MM.1S (cell line): ENCODE data around the gene IGF2.

Experiments used
- DNase-seq: peaks from one replicate; pipeline ENCODE4 v3.0.0-alpha.2; 2015
- H2AFZ ChIP-seq: fragments of 300-600 bp; sonication (generic); 2 replicates; pipeline ENCODE4 v1.6.0; 2016; ENCODE audit warnings: antibody characterized with exemption, low read length
- H3F3A ChIP-seq: fragments of 300-600 bp; sonication (generic); 2 replicates; pipeline ENCODE4 v1.6.1; 2016; ENCODE audit warnings: mild to moderate bottlenecking, antibody characterized with exemption, low read length, moderate library complexity, mixed read lengths; ENCODE audit not compliant: insufficient read depth
- H3K27ac ChIP-seq: fragments of 300-600 bp; sonication (generic); 2 replicates; pipeline ENCODE4 v1.5.1; 2016; ENCODE audit warnings: mild to moderate bottlenecking, low read length
- H3K27me3 ChIP-seq: fragments of 300-600 bp; sonication (generic); replicated peaks from 2 replicates; pipeline ENCODE4 v1.6.0; 2016; ENCODE audit warnings: low read length; ENCODE audit not compliant: insufficient read depth
- H3K36me3 ChIP-seq: fragments of 300-600 bp; sonication (generic); replicated peaks from 2 replicates; pipeline ENCODE4 v1.6.1; 2016; ENCODE audit warnings: mild to moderate bottlenecking, low read length, mixed read lengths; ENCODE audit not compliant: insufficient read depth
- H3K4me1 ChIP-seq: fragments of 300-600 bp; sonication (generic); 2 replicates; pipeline ENCODE4 v1.6.1; 2016; ENCODE audit warnings: low read length, mixed read lengths
- H3K4me2 ChIP-seq: fragments of 300-600 bp; sonication (generic); 2 replicates; pipeline ENCODE4 v1.6.0; 2016; ENCODE audit warnings: low read depth, low read length
- H3K4me3 ChIP-seq: fragments of 300-600 bp; sonication (generic); 2 replicates; pipeline ENCODE4 v1.5.1; 2016; ENCODE audit warnings: low read length, mixed read lengths
- H3K79me2 ChIP-seq: fragments of 300-600 bp; sonication (generic); 2 replicates; pipeline ENCODE4 v1.6.1; 2016; ENCODE audit warnings: mixed run types, low read length, mixed read lengths
- H3K9ac ChIP-seq: fragments of 300-600 bp; sonication (generic); 2 replicates; pipeline ENCODE4 v1.6.1; 2016; ENCODE audit warnings: low read length, mixed read lengths
- H3K9me2 ChIP-seq: fragments of 300-600 bp; sonication (generic); replicated peaks from 2 replicates; pipeline ENCODE4 v1.6.1; 2016; ENCODE audit warnings: mild to moderate bottlenecking, low read length, mixed read lengths; ENCODE audit not compliant: insufficient read depth
- H3K9me3 ChIP-seq: fragments of 300-600 bp; sonication (generic); replicated peaks from 2 replicates; pipeline ENCODE4 v1.6.1; 2016; ENCODE audit warnings: mild to moderate bottlenecking, low read length, mixed read lengths; ENCODE audit not compliant: insufficient read depth
- H4K20me1 ChIP-seq: fragments of 300-600 bp; sonication (generic); 2 replicates; pipeline ENCODE4 v1.6.1; 2016; ENCODE audit warnings: mild to moderate bottlenecking, low read length, moderate library complexity, mixed read lengths; ENCODE audit not compliant: insufficient read depth
- EZH2 ChIP-seq: fragments of 300-600 bp; sonication (generic); optimal IDR thresholded peaks from 2 replicates; pipeline ENCODE3; 2017; ENCODE audit warnings: low read depth, mild to moderate bottlenecking, antibody characterized with exemption, low read length, mixed read lengths
- EZH2phosphoT487 ChIP-seq: fragments of 300-600 bp; sonication (generic); IDR thresholded peaks from 2 replicates; pipeline ENCODE4 v1.6.1; 2018; ENCODE audit warnings: antibody characterized with exemption, low read length
- TF ChIP-seq, protein P1 (sequence below): fragments of 300-600 bp; sonication (generic); IDR thresholded peaks from 2 replicates; pipeline ENCODE4 v1.5.1; 2016; ENCODE audit warnings: antibody characterized with exemption, low read length, mixed read lengths

The IGF2 gene

DNA sequence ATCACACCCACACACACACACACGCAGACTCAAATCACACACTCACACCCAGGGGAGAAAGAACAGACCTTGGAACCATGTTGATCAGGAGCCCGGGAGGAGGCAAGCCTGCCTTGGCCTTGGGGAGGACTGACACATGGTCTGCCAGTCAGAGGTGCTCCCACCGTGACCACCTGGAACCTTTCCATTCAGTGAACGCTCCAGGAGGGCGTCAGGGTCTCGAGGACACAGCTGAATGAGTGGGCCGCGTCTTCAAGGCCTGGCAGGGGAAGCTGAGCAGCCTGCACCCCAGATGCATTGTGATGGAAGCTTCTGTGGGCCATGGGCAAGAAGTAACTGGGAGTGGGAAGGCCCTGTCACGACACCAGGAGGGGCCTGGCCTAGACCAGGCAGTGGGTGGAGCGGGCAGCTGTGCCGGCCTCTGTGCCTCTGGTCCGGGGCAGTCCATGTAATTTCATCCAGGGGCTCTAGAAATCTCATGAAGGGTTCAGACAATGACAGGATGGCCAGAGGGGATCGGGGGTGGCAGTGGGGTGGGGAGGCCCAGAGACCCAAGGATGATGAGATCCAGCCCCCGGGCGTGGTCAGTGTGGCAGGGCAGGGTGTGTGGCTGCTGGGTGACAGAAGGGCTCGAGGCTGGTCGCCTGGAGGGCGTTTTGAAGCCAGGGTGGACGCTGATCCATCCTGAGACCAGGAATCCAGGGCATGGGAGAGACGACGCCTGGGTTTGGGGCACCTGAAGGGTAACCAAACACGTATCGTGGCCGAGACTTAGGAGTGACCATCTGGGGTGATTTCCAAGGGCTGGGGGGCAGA, 53.7 kb downstream of the IGF2 start:
- peaks cover 95% of the 10 kb centered on the region for H3K27me3 ChIP-seq
- no peak for DNase-seq
- TF ChIP-seq EZH2phosphoT487 = no peak
- TF ChIP-seq EZH2 = no peak
- TF ChIP-seq, protein P1, sequence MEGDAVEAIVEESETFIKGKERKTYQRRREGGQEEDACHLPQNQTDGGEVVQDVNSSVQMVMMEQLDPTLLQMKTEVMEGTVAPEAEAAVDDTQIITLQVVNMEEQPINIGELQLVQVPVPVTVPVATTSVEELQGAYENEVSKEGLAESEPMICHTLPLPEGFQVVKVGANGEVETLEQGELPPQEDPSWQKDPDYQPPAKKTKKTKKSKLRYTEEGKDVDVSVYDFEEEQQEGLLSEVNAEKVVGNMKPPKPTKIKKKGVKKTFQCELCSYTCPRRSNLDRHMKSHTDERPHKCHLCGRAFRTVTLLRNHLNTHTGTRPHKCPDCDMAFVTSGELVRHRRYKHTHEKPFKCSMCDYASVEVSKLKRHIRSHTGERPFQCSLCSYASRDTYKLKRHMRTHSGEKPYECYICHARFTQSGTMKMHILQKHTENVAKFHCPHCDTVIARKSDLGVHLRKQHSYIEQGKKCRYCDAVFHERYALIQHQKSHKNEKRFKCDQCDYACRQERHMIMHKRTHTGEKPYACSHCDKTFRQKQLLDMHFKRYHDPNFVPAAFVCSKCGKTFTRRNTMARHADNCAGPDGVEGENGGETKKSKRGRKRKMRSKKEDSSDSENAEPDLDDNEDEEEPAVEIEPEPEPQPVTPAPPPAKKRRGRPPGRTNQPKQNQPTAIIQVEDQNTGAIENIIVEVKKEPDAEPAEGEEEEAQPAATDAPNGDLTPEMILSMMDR = no peak
- no peaks in the 10 kb centered on the region for H3K9me3 ChIP-seq
- H2AFZ ChIP-seq = no peak overlapping the region
- no peaks in the 10 kb centered on the region for H3F3A ChIP-seq
- H3K27ac ChIP-seq = no peak overlapping the region
- no peak overlapping the region for H3K4me2 ChIP-seq
- no peaks in the 10 kb centered on the region for H3K36me3 ChIP-seq
- no peak overlapping the region for H3K9ac ChIP-seq
- H3K4me1 ChIP-seq = no peaks in the 10 kb centered on the region
- H3K79me2 ChIP-seq = no peaks in the 10 kb centered on the region
- no peak overlapping the region for H3K4me3 ChIP-seq
- no peaks in the 10 kb centered on the region for H4K20me1 ChIP-seq
- H3K9me2 ChIP-seq = no peaks in the 10 kb centered on the region

DNA sequence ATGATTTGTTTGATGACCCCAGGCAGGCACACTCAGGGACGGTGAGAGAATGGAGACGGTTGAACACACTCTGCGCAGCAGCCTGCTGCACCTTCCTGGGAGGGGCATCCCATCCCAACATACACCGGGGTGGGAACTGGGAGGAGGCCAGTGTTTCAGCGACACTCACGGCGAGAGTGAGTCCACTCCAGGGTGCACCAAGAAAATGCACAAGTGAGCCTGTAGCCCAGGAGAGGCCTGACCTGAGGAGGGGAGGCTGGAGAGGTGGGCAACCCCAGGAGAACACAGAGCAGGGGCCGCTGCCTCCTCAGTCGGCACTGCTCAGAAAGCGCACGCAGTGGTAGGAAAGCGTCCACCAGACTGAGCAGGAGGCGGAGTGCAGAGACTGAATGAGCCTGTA, 54.5 kb downstream of the IGF2 start:
- Histone ChIP-seq H2AFZ (no peak overlapping the region), H3K4me3 (no peak overlapping the region), H3K9me3 (no peaks in the 10 kb centered on the region), H3K36me3 (no peaks in the 10 kb centered on the region), H3K4me2 (no peak overlapping the region), H3F3A (no peaks in the 10 kb centered on the region), H3K9me2 (no peaks in the 10 kb centered on the region), H3K9ac (no peak overlapping the region), H3K79me2 (no peaks in the 10 kb centered on the region), H4K20me1 (no peaks in the 10 kb centered on the region), H3K4me1 (no peaks in the 10 kb centered on the region), H3K27ac (no peak overlapping the region), H3K27me3 (peaks cover 97% of the 10 kb centered on the region)
- TF ChIP-seq EZH2 (no peak), EZH2phosphoT487 (no peak)
- TF ChIP-seq, protein P1 = no peak
- no peak for DNase-seq
